Fibroblast of lung (primary cell): ENCODE results near the gene ASTN1. TPM values are rescaled to one million over a fixed set of nuclear protein-coding genes. Genes with fewer than 3 reads are reported as not detected.

Source experiments
- DNase-seq, 2 donors: peaks; one replicate each; pipeline versions ENCODE4 v3.0.0 to v3.0.0-alpha.2; 2010; ENCODE audit warnings: low read depth in 2 of 2
- H2AFZ ChIP-seq: 2 replicates; pipeline ENCODE4 v1.5.1; 2012; ENCODE audit warnings: low read length, control low read depth, inconsistent platforms
- H3K27ac ChIP-seq: 2 replicates; pipeline ENCODE4 v1.5.1; 2011; ENCODE audit warnings: low read length, control low read depth; ENCODE audit not compliant: insufficient read depth
- H3K27me3 ChIP-seq: 2 replicates; pipeline ENCODE4 v1.5.1; 2011; ENCODE audit warnings: mild to moderate bottlenecking, low read length; ENCODE audit not compliant: control insufficient read depth, insufficient read depth
- H3K36me3 ChIP-seq: 2 replicates; pipeline ENCODE4 v1.5.1; 2011; ENCODE audit warnings: low read length; ENCODE audit not compliant: control insufficient read depth, insufficient read depth
- H3K4me1 ChIP-seq: 2 replicates; pipeline ENCODE4 v1.5.1; 2011; ENCODE audit warnings: low read length; ENCODE audit not compliant: control insufficient read depth, insufficient read depth; ENCODE audit errors: extremely low read depth
- H3K4me2 ChIP-seq: 2 replicates; pipeline ENCODE4 v1.5.1; 2011; ENCODE audit warnings: low read length, control low read depth; ENCODE audit not compliant: insufficient read depth; ENCODE audit errors: extremely low read depth
- H3K4me3 ChIP-seq, 4 experiments: fragments of 200-600 bp in 1 of 4; sonication (generic) in 1 of 4; replicated peaks in 1 of 4; 2 replicates each; pipeline ENCODE4 v1.5.1; 2011 to 2016; ENCODE audit warnings: low read length in 4 of 4, low read depth in 3 of 4, mild to moderate bottlenecking in 3 of 4, control low read depth in 2 of 4, inconsistent platforms in 1 of 4, mixed read lengths in 1 of 4; ENCODE audit not compliant: insufficient read depth in 1 of 4; ENCODE audit errors: control extremely low read depth in 1 of 4
- H3K79me2 ChIP-seq: 2 replicates; pipeline ENCODE4 v1.5.1; 2012; ENCODE audit warnings: mild to moderate bottlenecking, low read length, inconsistent platforms; ENCODE audit not compliant: control insufficient read depth, insufficient read depth
- H3K9ac ChIP-seq: 2 replicates; pipeline ENCODE4 v1.5.1; 2011; ENCODE audit warnings: mild to moderate bottlenecking, low read length, control low read depth; ENCODE audit not compliant: insufficient read depth
- H3K9me3 ChIP-seq: 2 replicates; pipeline ENCODE4 v1.5.1; 2012; ENCODE audit warnings: low read depth, low read length; ENCODE audit not compliant: control insufficient read depth, insufficient read depth
- H4K20me1 ChIP-seq: 2 replicates; pipeline ENCODE4 v1.5.1; 2011; ENCODE audit warnings: low read length; ENCODE audit not compliant: control insufficient read depth, insufficient read depth; ENCODE audit errors: extremely low read depth
- EZH2 ChIP-seq: IDR thresholded peaks from 2 replicates; pipeline ENCODE4 v1.5.1; 2012; ENCODE audit warnings: low read length, control low read depth, mild to moderate bottlenecking; ENCODE audit errors: missing control alignments
- polyA plus RNA-seq, 2 donors: library from polyadenylated mRNA; depleted of rRNA in 1 of 2; stranded (reverse) in 1 of 2; unstranded in 1 of 2; fragments of >200 nt; gene quantifications; 2 replicates each; pipeline ENCODE4 v1.2.1, GENCODE V29; 2011 to 2012; ENCODE audit warnings: missing spikeins in 1 of 2
- total RNA-seq: library from RNA; depleted of rRNA; stranded (reverse); fragments of >200 nt; gene quantifications from 2 replicates; pipeline ENCODE4 v1.2.1, GENCODE V29; 2014
- TF ChIP-seq, protein P1 (sequence below), 2 donors: IDR thresholded peaks in 1 of 2; conservative IDR thresholded peaks in 1 of 2; 1 replicate in 1 of 2; 2 replicates in 1 of 2; pipeline ENCODE4 v1.5.1; 2011 to 2012; ENCODE audit warnings: low read length in 2 of 2, control low read depth in 1 of 2, inconsistent platforms in 1 of 2, low read depth in 1 of 2, mild to moderate bottlenecking in 1 of 2

ASTN1 gene
- total and polyA plus RNA-seq, 2 donors (not counting 1 experiment from before 2014, with no cell fraction given) = 0.06 to 0.17 TPM

DNA sequence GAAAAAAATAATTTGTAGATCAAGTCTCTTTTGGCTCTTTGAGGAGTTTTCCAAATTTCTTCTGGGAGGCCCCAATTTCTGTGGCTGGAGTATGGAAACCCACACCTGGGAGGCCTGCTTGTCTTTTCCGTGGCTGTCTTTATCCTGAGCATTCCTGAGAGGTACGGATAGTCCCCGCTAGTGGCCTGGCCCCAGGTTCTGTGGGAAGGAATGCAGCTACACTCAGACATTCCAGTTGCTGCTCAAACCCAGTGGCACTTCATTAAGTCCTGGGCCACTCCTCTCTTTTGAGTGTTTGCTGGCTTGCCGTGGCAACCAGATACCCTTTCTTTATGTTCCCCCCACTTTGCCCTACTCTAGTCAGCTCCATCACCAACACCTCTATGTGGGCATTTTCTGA lies 310.4 kb downstream of the ASTN1 start:
- no peaks in the 10 kb centered on the region for H4K20me1 ChIP-seq
- H3K27me3 ChIP-seq = no peaks in the 10 kb centered on the region
- DNase-seq = no peak
- H3K79me2 ChIP-seq = no peaks in the 10 kb centered on the region
- no peaks in the 10 kb centered on the region for H3K9me3 ChIP-seq
- no peak overlapping the region for H3K9ac ChIP-seq
- H3K36me3 ChIP-seq = no peaks in the 10 kb centered on the region
- no peak overlapping the region for H2AFZ ChIP-seq
- no peak for TF ChIP-seq EZH2
- TF ChIP-seq, protein P1, sequence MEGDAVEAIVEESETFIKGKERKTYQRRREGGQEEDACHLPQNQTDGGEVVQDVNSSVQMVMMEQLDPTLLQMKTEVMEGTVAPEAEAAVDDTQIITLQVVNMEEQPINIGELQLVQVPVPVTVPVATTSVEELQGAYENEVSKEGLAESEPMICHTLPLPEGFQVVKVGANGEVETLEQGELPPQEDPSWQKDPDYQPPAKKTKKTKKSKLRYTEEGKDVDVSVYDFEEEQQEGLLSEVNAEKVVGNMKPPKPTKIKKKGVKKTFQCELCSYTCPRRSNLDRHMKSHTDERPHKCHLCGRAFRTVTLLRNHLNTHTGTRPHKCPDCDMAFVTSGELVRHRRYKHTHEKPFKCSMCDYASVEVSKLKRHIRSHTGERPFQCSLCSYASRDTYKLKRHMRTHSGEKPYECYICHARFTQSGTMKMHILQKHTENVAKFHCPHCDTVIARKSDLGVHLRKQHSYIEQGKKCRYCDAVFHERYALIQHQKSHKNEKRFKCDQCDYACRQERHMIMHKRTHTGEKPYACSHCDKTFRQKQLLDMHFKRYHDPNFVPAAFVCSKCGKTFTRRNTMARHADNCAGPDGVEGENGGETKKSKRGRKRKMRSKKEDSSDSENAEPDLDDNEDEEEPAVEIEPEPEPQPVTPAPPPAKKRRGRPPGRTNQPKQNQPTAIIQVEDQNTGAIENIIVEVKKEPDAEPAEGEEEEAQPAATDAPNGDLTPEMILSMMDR (conservative IDR thresholded peaks at IDR 0.05 in 1 of 2, IDR thresholded peaks at IDR 0.05 in 1 of 2; ENCODE audit: low read depth in 1 of 2, low read length in 2 of 2) = no peak
- H3K4me2 ChIP-seq = no peak overlapping the region
- no peak overlapping the region for H3K27ac ChIP-seq
- H3K4me3 ChIP-seq = no peak overlapping the region
- no peaks in the 10 kb centered on the region for H3K4me1 ChIP-seq

DNA sequence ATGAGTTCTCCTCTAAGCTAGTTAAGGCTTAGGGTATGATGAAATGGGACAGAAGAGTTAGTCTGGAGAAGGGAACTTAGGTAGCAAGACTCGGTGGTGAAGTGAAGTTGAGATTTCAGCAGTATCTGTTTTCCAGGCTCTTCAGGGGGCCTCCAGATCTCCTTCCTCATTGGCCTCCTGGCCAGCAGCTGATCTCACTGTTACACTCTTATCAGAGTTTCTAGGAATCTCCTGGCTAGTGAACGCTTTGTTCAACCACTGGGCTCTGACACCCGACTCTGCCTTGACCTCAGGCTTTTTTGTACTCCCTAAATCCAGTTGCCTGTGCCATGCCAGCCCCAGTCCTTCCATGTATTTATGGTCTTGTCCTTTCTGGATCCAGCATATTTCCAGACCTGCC lies 311.0 kb downstream of the ASTN1 start:
- no peak overlapping the region for H3K9ac ChIP-seq
- TF ChIP-seq, protein P1 (conservative IDR thresholded peaks at IDR 0.05 in 1 of 2, IDR thresholded peaks at IDR 0.05 in 1 of 2; ENCODE audit: low read depth in 1 of 2, low read length in 2 of 2) = no peak
- no peak for TF ChIP-seq EZH2
- no peak overlapping the region for H3K4me2 ChIP-seq
- no peaks in the 10 kb centered on the region for H3K27me3 ChIP-seq
- H3K27ac ChIP-seq = no peak overlapping the region
- H3K79me2 ChIP-seq = no peaks in the 10 kb centered on the region
- no peak overlapping the region for H2AFZ ChIP-seq
- no peaks in the 10 kb centered on the region for H3K36me3 ChIP-seq
- H4K20me1 ChIP-seq = no peaks in the 10 kb centered on the region
- H3K9me3 ChIP-seq = no peaks in the 10 kb centered on the region
- no peaks in the 10 kb centered on the region for H3K4me1 ChIP-seq
- DNase-seq = no peak
- no peak overlapping the region for H3K4me3 ChIP-seq

DNA sequence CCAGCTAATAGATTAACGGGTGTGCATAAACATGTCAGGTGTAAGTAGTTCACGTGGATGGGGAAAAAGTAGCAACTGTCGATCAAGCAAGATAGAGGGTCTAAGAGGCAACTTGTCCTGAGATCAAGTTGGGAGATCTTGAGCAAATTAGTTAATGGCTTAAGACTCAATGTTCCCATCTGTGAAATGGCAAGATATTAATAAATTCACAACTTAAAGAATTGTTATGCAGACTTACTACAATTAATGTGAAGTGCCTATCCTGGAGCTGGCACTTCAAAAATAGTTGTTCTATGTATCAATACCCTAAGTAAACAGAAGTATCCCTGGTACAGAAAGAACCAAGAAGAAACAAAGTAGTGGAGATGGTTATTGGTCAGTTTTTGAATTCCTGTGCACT lies 312.4 kb downstream of the ASTN1 start:
- H3K27me3 ChIP-seq = no peaks in the 10 kb centered on the region
- H3K9ac ChIP-seq = no peak overlapping the region
- H3K27ac ChIP-seq = no peak overlapping the region
- no peak for DNase-seq
- H3K4me2 ChIP-seq = no peak overlapping the region
- no peak overlapping the region for H2AFZ ChIP-seq
- no peaks in the 10 kb centered on the region for H3K79me2 ChIP-seq
- no peaks in the 10 kb centered on the region for H3K4me1 ChIP-seq
- TF ChIP-seq, protein P1 (conservative IDR thresholded peaks at IDR 0.05 in 1 of 2, IDR thresholded peaks at IDR 0.05 in 1 of 2; ENCODE audit: low read depth in 1 of 2, low read length in 2 of 2) = no peak
- TF ChIP-seq EZH2 = no peak
- no peaks in the 10 kb centered on the region for H3K36me3 ChIP-seq
- H3K4me3 ChIP-seq = no peak overlapping the region
- no peaks in the 10 kb centered on the region for H3K9me3 ChIP-seq
- H4K20me1 ChIP-seq = no peaks in the 10 kb centered on the region
